Hepatocyte (in vitro differentiated cells): ENCODE data around the gene IL1RN. TPM values are rescaled to one million over a fixed set of nuclear protein-coding genes. Genes with fewer than 3 reads are reported as not detected.

Experiments
- DNase-seq: peaks from one replicate; pipeline ENCODE4 v3.0.0-alpha.2; 2016; ENCODE audit warnings: low spot score
- H2AFZ ChIP-seq: fragments of 200-600 bp; sonication (generic); 2 replicates; pipeline ENCODE4 v1.6.0; 2016; ENCODE audit warnings: antibody characterized with exemption, mild to moderate bottlenecking
- H3K27ac ChIP-seq: fragments of 200-600 bp; sonication (generic); 2 replicates; pipeline ENCODE4 v1.5.1; 2016; ENCODE audit warnings: mild to moderate bottlenecking
- H3K27me3 ChIP-seq: fragments of 200-600 bp; sonication (generic); 2 replicates; pipeline ENCODE4 v1.6.1; 2016
- H3K36me3 ChIP-seq: fragments of 200-600 bp; sonication (generic); replicated peaks from 2 replicates; pipeline ENCODE4 v1.5.1; 2016; ENCODE audit warnings: low read depth; ENCODE audit not compliant: insufficient read depth
- H3K4me1 ChIP-seq: fragments of 200-600 bp; sonication (generic); 2 replicates; pipeline ENCODE4 v1.5.1; 2016; ENCODE audit warnings: mild to moderate bottlenecking, moderate library complexity; ENCODE audit not compliant: insufficient read depth
- H3K4me2 ChIP-seq: fragments of 200-600 bp; sonication (generic); 2 replicates; pipeline ENCODE4 v1.6.0; 2016
- H3K4me3 ChIP-seq: fragments of 200-600 bp; sonication (generic); 2 replicates; pipeline ENCODE4 v1.5.1; 2016; ENCODE audit warnings: mild to moderate bottlenecking
- H3K79me2 ChIP-seq: fragments of 200-600 bp; sonication (generic); 2 replicates; pipeline ENCODE4 v1.6.0; 2017; ENCODE audit warnings: mild to moderate bottlenecking
- H3K9me2 ChIP-seq: fragments of 200-600 bp; sonication (generic); replicated peaks from 2 replicates; pipeline ENCODE4 v1.6.0; 2017; ENCODE audit warnings: mild to moderate bottlenecking; ENCODE audit not compliant: insufficient read depth
- H3K9me3 ChIP-seq: fragments of 200-600 bp; sonication (generic); 2 replicates; pipeline ENCODE4 v1.5.1; 2016; ENCODE audit warnings: low read depth, mild to moderate bottlenecking
- H4K20me1 ChIP-seq: fragments of 200-600 bp; sonication (generic); 2 replicates; pipeline ENCODE4 v1.6.0; 2016; ENCODE audit warnings: mild to moderate bottlenecking; ENCODE audit not compliant: insufficient read depth, poor library complexity, severe bottlenecking
- CTCF ChIP-seq: fragments of 200-600 bp; sonication (generic); IDR thresholded peaks from 2 replicates; pipeline ENCODE4 v1.5.1; 2016; ENCODE audit warnings: antibody characterized with exemption, mild to moderate bottlenecking; ENCODE audit not compliant: poor library complexity
- EZH2 ChIP-seq: fragments of 200-600 bp; sonication (generic); IDR thresholded peaks from 2 replicates; pipeline ENCODE4 v1.6.1; 2016; ENCODE audit warnings: antibody characterized with exemption, mild to moderate bottlenecking, borderline replicate concordance
- EZH2phosphoT487 ChIP-seq: fragments of 200-600 bp; sonication (generic); IDR thresholded peaks from one replicate; pipeline ENCODE4 v1.6.1; 2018; ENCODE audit warnings: antibody characterized with exemption, mild to moderate bottlenecking, low read depth, moderate library complexity; ENCODE audit not compliant: unreplicated experiment, severe bottlenecking
- whole genome bisulfite sequencing: methylation state at CpG from one replicate; pipeline ENCODE4 v1.1.6; 2016; ENCODE audit warnings: low lambda C conversion rate; ENCODE audit errors: missing lambda C conversion rate; 5-methylcytosine and 5-hydroxymethylcytosine counted together
- polyA plus RNA-seq: library from polyadenylated mRNA; unstranded; fragments of >200 nt; fragmentation: Nextera tagmentation; extraction: Ambion mirVana; gene quantifications from 2 replicates; pipeline ENCODE4 v1.2.1, GENCODE V29; 2016
- total RNA-seq: library from RNA; depleted of rRNA; stranded (reverse); fragments of >200 nt; gene quantifications from 2 replicates; pipeline ENCODE4 v1.2.3, GENCODE V29; 2014

The IL1RN gene
- total and polyA plus RNA-seq, 2 experiments from 2014 or later, result 3.1 to 7.3 TPM

DNA sequence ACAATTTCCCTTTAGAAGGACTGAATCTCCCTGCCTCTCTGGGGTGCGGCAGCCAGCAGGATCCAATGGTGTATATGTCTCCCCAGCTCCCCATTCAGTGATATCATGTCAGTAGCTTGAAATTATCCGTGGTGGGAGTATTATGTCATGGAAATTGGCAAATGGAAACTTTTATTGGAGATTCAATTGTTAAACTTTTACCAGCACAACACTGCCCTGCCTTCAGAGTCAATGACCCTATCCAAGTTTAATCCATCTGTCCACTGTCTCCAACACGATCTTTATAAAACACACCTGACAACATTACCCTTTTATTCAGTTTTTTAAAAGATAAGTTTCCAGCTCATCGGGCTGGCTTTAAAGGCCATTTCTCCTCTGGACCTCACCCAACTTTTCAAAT, 5.0 kb upstream of the IL1RN start:
- no peak for DNase-seq
- Histone ChIP-seq H4K20me1 (no peaks in the 10 kb centered on the region), H3K4me1 (peaks cover 9% of the 10 kb centered on the region), H3K9me3 (no peaks in the 10 kb centered on the region), H3K36me3 (no peaks in the 10 kb centered on the region), H2AFZ (no peak overlapping the region), H3K27me3 (no peaks in the 10 kb centered on the region), H3K4me2 (no peak overlapping the region), H3K79me2 (no peaks in the 10 kb centered on the region), H3K27ac (no peak overlapping the region), H3K4me3 (no peak overlapping the region), H3K9me2 (no peaks in the 10 kb centered on the region)
- WGBS, result 57% methylated on average over 4 of the region's 4 CpGs
- TF ChIP-seq CTCF (no peak), EZH2phosphoT487 (no peak), EZH2 (no peak)

DNA sequence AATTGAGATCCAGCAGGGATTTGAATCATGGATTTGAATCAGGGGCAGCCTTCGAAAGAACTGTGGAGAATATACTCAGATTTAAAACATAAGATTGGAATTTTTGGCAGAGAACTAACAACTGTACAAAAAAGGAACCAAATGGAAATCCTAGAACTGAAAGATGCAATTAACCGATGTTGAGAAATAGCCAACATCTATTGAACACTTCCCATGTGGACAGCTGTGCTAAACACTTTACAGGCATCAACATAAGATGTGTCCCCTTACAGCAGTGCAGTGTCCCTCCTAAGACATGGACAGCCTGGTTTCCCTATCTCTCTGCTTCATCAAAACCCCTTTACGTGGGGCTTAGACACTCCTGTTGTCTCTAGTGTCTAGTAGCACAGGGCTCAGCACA, 3.7 kb upstream of the IL1RN start:
- H3K79me2 ChIP-seq, result no peaks in the 10 kb centered on the region
- no peaks in the 10 kb centered on the region for H3K27me3 ChIP-seq
- H3K4me1 ChIP-seq, result peaks cover 4% of the 10 kb centered on the region
- H3K9me2 ChIP-seq, result no peaks in the 10 kb centered on the region
- no peak for DNase-seq
- no peak overlapping the region for H3K27ac ChIP-seq
- H3K9me3 ChIP-seq, result no peaks in the 10 kb centered on the region
- H3K4me3 ChIP-seq, result no peak overlapping the region
- no peaks in the 10 kb centered on the region for H3K36me3 ChIP-seq
- TF ChIP-seq CTCF (no peak), EZH2phosphoT487 (no peak), EZH2 (no peak)
- no peak overlapping the region for H2AFZ ChIP-seq
- no peaks in the 10 kb centered on the region for H4K20me1 ChIP-seq
- no peak overlapping the region for H3K4me2 ChIP-seq
- WGBS, result 88% methylated on average over 3 of the region's 3 CpGs

DNA sequence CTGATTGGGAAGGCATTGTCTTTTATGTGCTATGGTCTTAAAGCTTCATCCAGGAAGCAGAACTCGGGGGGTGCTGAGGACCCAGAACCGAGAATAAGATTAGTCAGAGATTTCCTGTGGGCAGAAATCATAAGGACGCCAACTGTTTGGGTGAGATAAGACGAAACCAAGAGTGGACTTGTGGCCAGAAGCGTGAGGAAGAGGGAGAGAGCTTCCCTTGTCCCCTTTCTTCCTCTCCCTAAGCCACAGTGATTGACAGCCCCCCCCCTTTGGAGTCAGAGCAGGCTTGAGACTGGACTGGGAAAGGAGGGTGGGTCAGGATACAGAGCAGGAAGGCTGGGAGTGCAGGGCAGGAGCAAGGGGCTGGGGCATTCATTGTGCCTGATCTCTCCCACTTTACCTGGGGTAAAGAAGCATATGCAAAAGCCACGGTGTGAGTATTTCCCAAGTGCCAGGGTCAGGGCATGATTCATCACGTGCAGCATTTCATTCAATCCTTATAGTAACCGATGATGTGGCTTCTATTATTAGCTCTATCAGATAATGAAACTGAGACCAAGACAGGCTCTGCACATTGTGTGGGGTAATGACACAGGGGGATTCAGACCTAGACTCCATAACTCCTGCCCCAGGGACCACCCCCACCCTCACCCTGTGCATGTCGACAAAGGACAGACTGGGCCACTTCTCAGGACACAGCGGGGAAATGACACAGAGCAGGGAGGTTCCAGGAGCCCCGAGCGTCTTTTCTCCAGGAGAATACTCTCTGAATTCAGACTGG, 3.0 kb upstream of the IL1RN start:
- no peak for DNase-seq
- no peak for TF ChIP-seq CTCF
- TF ChIP-seq EZH2, result no peak
- no peak for TF ChIP-seq EZH2phosphoT487
- Histone ChIP-seq H2AFZ (no peak overlapping the region), H3K4me3 (no peak overlapping the region), H3K9me2 (no peaks in the 10 kb centered on the region), H3K79me2 (no peaks in the 10 kb centered on the region), H3K4me2 (no peak overlapping the region), H4K20me1 (no peaks in the 10 kb centered on the region), H3K27ac (no peak overlapping the region), H3K36me3 (no peaks in the 10 kb centered on the region), H3K27me3 (no peaks in the 10 kb centered on the region), H3K9me3 (no peaks in the 10 kb centered on the region), H3K4me1 (peaks cover 4% of the 10 kb centered on the region)
- 68% methylated on average over 12 of the region's 12 CpGs for WGBS
